Measurements from ENCODE around the gene BMP5.

The BMP5 gene

DNA sequence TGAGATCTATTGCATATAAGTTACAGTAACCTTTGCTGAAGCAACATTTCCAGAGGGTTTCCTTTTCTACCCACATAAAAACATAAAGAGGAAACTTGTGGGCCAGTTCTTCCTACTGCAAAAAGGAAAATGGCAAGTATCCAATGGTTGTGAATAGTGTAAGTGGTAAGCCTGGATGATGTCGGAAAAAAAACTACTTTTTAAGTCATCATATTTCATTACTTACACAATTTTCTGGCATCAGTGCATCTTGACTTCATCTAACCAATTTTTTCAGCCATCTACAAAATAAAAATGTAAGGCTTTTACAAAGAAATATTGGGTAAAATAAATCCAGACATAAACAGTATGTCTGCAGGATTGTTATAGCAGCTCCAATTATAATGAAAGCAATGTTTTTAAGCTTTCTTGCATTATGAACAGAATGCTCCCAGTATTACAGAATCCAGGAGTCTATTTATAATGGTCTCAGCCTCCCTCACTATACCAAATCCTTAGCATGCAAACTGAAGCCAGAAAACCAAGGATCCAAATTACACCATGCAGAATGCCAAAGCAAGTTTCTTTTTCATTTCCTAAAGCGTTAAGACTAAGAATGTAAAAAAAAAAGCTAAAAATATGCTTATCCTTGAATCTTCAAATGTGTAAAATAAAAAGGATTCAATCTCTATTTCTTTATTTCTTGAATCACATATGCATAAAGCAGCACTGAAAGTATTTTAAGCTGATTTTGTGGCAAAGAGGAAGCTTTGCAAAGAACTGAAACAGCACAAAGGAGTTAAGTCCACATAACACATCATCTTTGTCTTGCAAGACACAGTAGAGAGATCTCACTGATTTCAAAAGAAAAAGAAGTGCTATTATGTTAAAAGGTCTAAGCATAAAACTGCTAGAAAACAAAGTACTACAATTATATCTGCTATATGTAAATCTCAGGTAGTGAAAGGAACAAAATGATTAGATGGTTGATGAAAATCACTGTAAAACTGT, 169.6 kb downstream of the BMP5 start:
- DNase-seq, result no peak

DNA sequence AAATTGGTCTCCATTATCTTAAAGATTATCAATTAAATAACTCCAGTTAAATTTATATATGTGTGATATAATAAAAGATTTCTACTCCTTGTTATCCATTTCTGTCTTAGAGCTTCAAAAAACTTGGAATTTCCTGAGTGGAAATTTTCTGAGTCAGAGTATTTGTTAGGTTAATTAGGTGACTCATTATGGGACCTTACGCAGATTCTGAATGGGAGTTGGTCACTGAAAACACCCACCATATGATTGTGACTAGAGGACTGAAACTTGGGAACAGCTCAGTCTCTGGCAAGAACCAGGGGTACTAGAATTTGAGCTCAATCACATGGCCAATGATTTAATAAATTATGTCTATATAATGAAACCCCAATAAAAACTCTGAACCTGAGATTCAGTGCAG, 171.0 kb downstream of the BMP5 start:
- no peak for DNase-seq
